Measurements from ENCODE around the gene SPAG17. TPM values are rescaled to one million over a fixed set of nuclear protein-coding genes. Genes with fewer than 3 reads are reported as not detected.
A peak's percentile ranks its signal among the peaks of the same experiment; 100 is the strongest.

The SPAG17 gene
- total and polyA plus RNA-seq, 2 experiments from 2014 or later: 1.0 to 1.1 TPM

- TF ChIP-seq REST (IDR thresholded peaks at IDR 0.05; ENCODE audit: unreplicated experiment) (no peak), ZNF331 (CRISPR knock-in tag; IDR thresholded peaks at IDR 0.05; ENCODE audit: low read depth) (no peak), EZH2phosphoT487 (IDR thresholded peaks at IDR 0.05; ENCODE audit: unreplicated experiment) (no peak), STAT1 (IDR thresholded peaks at IDR 0.05; ENCODE audit: unreplicated experiment) (no peak)
These were observed 38.4 kb upstream of the SPAG17 start (continued) for GRCh38 chr1:118223426-118223825.

- no peak overlapping the region for H3K4me3 Mint-ChIP-seq
These were observed 34.4 kb upstream of the SPAG17 start for GRCh38 chr1:118219438-118219837.

GRCh38 chr1:118217141-118217838 is 32.3 kb upstream of the SPAG17 start:
- H4K20me1 ChIP-seq (replicated peaks; ENCODE audit: insufficient read depth): no peaks in the 10 kb centered on the region
- H3K36me3 ChIP-seq (ENCODE audit: insufficient read depth): no peaks in the 10 kb centered on the region
- no peaks in the 10 kb centered on the region for H3K9me3 Mint-ChIP-seq
- no peaks in the 10 kb centered on the region for H3K27me3 Mint-ChIP-seq (ENCODE audit: insufficient read depth, low read depth, poor library complexity)
- H3K27ac Mint-ChIP-seq: no peak overlapping the region
- H3F3A ChIP-seq (replicated peaks; ENCODE audit: low read depth): no peaks in the 10 kb centered on the region
- H3K79me2 ChIP-seq (replicated peaks; ENCODE audit: insufficient read depth): no peaks in the 10 kb centered on the region
- H2AFZ ChIP-seq: 0 out of 2 replicates have a peak overlapping the region, but pooled peaks have one; percentile 49
- no peaks in the 10 kb centered on the region for H3K27me3 ChIP-seq (ENCODE audit: insufficient read depth)
- H3K27ac ChIP-seq (ENCODE audit: low read depth): no peak overlapping the region
- H3K4me1 ChIP-seq (ENCODE audit: insufficient read depth): no peaks in the 10 kb centered on the region
- H3K4me3 Mint-ChIP-seq: no peak overlapping the region
- H3K4me1 Mint-ChIP-seq: no peaks in the 10 kb centered on the region
- no peaks in the 10 kb centered on the region for H3K36me3 Mint-ChIP-seq (ENCODE audit: low read depth)
- H3K9me2 ChIP-seq (ENCODE audit: insufficient read depth): no peaks in the 10 kb centered on the region
- H3K4me3 ChIP-seq: no peak overlapping the region
- no peak overlapping the region for H3K4me2 ChIP-seq
- DNase-seq (ENCODE audit: low spot score): no peak
- ATAC-seq: no peak
- TF ChIP-seq REST (IDR thresholded peaks at IDR 0.05; ENCODE audit: unreplicated experiment) (no peak), ZNF331 (CRISPR knock-in tag; IDR thresholded peaks at IDR 0.05; ENCODE audit: low read depth) (no peak)

More at GRCh38 chr1:118219438-118219837, 34.4 kb upstream of the SPAG17 start:
- Histone ChIP-seq H3K4me1 (ENCODE audit: insufficient read depth) (no peaks in the 10 kb centered on the region), H3K4me3 (no peak overlapping the region), H3K27ac (ENCODE audit: low read depth) (no peak overlapping the region), H4K20me1 (replicated peaks; ENCODE audit: insufficient read depth) (no peaks in the 10 kb centered on the region), H3K79me2 (replicated peaks; ENCODE audit: insufficient read depth) (no peaks in the 10 kb centered on the region), H3F3A (replicated peaks; ENCODE audit: low read depth) (no peaks in the 10 kb centered on the region), H3K4me2 (no peak overlapping the region), H3K27me3 (ENCODE audit: insufficient read depth) (no peaks in the 10 kb centered on the region), H3K36me3 (ENCODE audit: insufficient read depth) (no peaks in the 10 kb centered on the region), H3K9me2 (ENCODE audit: insufficient read depth) (no peaks in the 10 kb centered on the region), H2AFZ (no peak overlapping the region)
- H3K9me3 Mint-ChIP-seq: no peaks in the 10 kb centered on the region
- peaks cover 2% of the 10 kb centered on the region; the same call in 1 of the 3 replicates for H3K4me1 Mint-ChIP-seq
- DNase-seq (ENCODE audit: low spot score) (no peak), ATAC-seq (no peak)
- no peak for TF ChIP-seq EZH2phosphoT487 (IDR thresholded peaks at IDR 0.05; ENCODE audit: unreplicated experiment)
- no peak for TF ChIP-seq NANOG (IDR thresholded peaks at IDR 0.05; ENCODE audit: borderline replicate concordance)
- no peak overlapping the region for H3K27ac Mint-ChIP-seq
- no peaks in the 10 kb centered on the region for H3K27me3 Mint-ChIP-seq (ENCODE audit: insufficient read depth, low read depth, poor library complexity)
- no peaks in the 10 kb centered on the region for H3K36me3 Mint-ChIP-seq (ENCODE audit: low read depth)
